Fibroblast of pulmonary artery (primary cell): Measurements from ENCODE around the gene ZNF473.
A peak's percentile ranks its signal among the peaks of the same experiment; 100 is the strongest.

Experiments used
- DNase-seq: peaks from one replicate; pipeline ENCODE4 v3.0.0-alpha.2; 2010; ENCODE audit warnings: low read depth
- H3K4me3 ChIP-seq: replicated peaks from 2 replicates; pipeline ENCODE4 v1.5.1; 2011; ENCODE audit warnings: low read depth, mild to moderate bottlenecking, control low read depth, low read length, moderate library complexity
- TF ChIP-seq, protein P1 (sequence below): IDR thresholded peaks from 2 replicates; pipeline ENCODE4 v1.5.1; 2011; ENCODE audit warnings: mild to moderate bottlenecking, control low read depth, low read length, inconsistent platforms; ENCODE audit errors: missing control alignments

Gene ZNF473

DNA sequence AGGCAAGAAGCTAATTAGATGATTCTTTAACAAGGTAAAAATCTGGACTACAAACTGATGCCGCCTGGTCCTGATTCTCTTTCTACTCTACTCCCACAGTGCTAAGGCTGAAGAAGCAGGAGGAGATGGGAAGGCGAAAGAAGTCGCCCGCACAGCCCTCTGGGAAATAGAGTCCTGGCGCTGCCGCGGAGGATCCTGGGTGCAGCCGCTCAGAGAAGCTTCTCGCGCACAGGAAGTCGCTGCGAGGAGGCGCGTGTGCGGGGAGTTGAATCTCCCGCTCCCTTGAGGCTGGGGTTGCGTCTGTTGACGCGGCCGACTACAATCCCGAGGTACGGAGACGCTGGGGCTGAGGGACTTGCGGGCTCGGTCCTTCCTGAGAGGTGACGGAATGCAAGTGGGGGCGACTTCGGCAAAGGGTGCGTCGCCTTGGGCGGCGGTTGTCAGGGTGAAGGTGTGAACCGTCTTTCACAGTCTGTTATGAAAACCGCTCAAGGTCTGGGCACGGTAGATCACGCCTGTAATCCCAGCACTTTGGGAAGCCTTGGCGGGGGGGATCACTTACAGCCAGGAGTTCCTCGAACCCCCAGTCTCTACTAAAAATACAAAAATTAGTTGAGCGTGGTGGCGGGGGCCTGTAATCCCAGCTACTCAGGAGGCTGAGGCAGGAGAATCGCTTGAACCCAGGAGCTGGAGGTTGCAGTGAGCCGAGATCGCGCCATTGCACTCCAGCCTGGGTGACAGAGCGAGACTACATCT is at the start of gene ZNF473:
ZNF473 (plus strand) TSS at position 212 of the 756 bp plus-strand sequence. CDS start 5,078 bp downstream, outside the sequence.
- TF ChIP-seq, protein P1, sequence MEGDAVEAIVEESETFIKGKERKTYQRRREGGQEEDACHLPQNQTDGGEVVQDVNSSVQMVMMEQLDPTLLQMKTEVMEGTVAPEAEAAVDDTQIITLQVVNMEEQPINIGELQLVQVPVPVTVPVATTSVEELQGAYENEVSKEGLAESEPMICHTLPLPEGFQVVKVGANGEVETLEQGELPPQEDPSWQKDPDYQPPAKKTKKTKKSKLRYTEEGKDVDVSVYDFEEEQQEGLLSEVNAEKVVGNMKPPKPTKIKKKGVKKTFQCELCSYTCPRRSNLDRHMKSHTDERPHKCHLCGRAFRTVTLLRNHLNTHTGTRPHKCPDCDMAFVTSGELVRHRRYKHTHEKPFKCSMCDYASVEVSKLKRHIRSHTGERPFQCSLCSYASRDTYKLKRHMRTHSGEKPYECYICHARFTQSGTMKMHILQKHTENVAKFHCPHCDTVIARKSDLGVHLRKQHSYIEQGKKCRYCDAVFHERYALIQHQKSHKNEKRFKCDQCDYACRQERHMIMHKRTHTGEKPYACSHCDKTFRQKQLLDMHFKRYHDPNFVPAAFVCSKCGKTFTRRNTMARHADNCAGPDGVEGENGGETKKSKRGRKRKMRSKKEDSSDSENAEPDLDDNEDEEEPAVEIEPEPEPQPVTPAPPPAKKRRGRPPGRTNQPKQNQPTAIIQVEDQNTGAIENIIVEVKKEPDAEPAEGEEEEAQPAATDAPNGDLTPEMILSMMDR: no peak
- DNase-seq: peak; percentile 96
- peak within 1 kb of the TSS; percentile 99 for H3K4me3 ChIP-seq

DNA sequence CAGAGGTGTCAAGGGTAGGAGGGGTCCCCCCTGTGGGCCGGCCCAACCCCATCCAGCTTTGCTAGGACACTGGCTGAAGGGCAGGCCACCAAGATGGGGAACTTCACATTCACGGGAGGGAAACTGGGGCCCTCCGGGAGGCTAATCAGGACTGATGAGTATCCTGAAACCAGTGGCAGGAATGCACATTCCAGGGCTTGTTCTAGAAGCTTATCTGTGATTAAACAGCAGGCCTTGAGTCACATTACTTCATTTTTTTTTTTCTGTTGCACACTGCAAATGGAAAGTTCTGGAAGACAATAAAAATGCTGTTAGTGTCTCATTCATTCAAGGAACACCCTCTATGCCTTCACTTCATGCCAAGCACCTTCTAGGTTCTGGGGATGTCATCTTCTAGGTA is 49.3 kb upstream of the ZNF473 start:
- TF ChIP-seq, protein P1: no peak
- H3K4me3 ChIP-seq: no peak overlapping the region
- no peak for DNase-seq

DNA sequence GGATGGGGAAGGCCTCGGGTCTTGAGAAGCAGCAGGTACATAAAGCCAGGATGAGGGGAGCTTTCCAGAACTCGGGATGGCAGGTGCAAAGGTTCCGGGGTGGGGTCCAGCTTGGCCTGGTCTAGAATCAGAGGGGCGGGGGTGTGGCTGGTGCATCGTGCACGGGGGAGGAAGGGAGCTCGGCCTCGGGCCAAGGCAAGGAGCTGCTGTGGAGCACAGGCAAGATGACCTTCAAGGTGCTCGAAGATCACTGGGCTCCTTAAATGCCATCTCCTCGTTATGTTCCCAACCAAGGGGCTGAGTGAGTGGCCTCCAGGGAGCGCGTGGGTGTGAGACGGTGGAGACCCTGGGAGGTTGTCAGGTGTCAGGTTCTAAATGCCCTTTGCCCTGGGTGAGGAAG is 48.7 kb upstream of the ZNF473 start:
- TF ChIP-seq, protein P1: no peak
- DNase-seq: no peak
- H3K4me3 ChIP-seq: no peak overlapping the region

DNA sequence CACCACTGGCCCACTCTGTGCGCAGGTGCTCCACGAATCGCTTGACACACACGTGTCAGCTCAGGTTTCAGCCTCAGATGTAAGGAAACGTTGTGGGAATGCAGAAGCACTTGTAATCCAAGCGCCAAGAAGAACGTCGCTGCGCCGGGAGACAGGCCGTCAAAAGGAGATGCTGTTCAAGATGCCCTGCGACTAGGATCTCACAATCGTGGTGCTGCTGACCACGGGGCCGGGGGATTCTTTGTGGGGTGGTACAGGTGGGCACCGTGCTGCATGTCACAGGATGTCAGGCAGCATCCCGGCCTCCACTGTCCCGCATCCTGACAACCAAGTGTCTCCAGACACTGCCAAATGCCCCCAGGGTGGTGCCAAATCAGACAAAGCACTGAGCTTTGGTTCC is 47.9 kb upstream of the ZNF473 start:
- no peak overlapping the region for H3K4me3 ChIP-seq
- DNase-seq: no peak
- TF ChIP-seq, protein P1: no peak

DNA sequence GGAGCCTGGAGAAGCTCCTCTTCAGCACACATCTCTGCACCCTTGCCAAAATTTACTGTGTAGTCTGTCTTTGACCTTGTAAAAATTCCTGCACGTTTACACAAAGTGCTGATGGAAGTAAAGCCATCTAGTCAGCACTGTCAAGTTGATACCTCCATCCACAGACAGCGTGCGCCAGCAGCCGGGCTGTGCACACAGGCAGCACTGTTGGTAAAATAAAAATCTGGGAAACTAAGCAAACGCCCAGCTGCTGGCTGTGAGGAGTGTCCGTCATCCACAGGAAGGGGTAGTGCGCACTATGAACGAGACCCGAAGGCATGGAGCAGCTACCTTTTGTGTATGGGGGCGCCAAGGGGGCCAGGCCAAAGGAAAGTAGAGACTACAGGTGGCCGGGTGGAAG is 47.5 kb upstream of the ZNF473 start:
- TF ChIP-seq, protein P1: no peak
- no peak for DNase-seq
- H3K4me3 ChIP-seq: no peak overlapping the region

DNA sequence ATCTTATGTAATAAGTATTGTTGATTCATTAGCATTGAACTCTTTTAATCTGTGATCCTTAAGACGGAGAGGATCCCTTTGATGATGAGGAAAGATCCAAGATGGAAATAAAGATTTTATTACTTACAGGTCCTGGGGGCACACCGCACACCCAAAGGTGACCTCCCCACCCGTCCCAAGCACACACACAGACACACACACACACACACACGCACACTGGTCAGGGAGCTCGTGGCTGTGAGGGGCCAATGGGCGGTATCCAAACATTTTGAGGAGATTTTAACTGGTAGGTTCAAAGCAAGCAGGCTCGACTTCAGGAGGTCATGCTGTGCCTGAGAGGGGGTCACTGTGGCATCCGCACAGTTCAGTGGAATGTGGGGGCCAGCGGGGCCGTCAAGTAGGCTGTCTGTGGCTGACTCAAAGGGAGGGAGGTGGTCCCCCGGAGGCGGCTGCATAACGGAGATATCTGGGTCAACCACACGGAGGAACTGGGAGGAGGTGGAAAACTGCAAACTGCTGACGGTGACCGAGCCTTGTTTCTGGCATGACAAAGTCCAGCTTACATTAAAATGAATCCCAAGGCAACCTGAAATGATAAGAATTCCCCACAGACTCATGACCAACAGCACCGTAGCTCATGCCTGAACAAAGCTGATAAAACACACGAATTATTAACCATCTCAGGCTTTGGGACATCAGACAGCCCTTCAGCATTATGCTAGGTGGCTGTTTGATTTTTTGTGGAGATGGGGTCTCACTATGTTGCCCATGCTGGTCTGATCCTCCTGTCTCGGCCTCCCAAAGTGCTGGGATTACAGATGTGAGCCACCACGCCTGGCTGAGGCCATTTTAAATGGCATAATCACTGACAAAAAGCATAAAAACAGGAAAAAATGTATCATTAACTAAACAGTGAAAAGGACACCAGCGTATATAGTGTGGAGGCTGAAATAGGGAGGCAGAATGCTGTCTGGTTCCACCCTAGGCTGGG is 43.9 kb upstream of the ZNF473 start:
- TF ChIP-seq, protein P1: no peak

More for the DNA sequence above, 43.9 kb upstream of the ZNF473 start:
- no peak for DNase-seq
- H3K4me3 ChIP-seq: no peak overlapping the region
